ENCODE measurements around the gene TUBB2B.
"Not testable (repeated sequence)": the region's sequence is repeated elsewhere in the genome, so short reads cannot be mapped to it uniquely, and the experiment has no call there.

TUBB2B gene

DNA sequence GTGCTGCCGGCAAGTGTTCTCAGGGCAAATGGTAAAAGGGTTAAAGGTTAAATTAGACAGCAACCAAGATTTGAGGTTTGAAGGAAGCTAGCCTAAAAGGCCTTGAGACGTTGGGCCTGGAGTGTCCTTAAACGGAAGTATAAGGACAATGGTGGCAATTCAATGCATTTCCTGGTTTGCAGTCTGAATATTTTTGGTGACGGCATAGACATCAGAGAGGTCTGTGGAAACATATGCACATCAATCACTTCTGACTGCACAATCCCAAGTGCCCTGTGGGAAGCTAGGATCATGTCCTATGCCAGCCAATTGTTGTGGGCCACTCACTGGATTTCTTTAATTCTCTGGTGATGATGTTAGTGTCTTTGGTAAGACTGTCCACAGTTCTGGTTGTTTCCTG lies 44.4 kb downstream of the TUBB2B start:
- DNase-seq: no peak

DNA sequence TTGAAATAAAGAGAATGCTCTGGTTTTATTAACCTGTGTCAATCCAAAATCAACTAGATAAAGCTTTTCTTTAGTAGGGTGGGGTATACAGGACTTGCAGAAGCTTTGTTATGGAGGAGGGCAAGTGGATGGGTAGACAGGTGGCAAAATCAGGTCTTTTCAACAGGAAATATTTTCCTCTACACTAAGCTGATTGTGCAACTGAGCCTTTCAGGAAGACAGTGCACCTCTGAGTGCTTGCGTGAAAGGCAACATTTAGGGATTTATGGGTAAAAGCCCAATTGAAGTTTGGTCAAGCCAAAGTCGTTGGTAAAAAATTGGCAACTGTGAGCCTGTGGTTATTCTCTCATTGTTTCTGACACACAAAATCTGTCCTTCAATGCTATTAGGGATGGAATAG lies 46.3 kb downstream of the TUBB2B start:
- DNase-seq: no peak

DNA sequence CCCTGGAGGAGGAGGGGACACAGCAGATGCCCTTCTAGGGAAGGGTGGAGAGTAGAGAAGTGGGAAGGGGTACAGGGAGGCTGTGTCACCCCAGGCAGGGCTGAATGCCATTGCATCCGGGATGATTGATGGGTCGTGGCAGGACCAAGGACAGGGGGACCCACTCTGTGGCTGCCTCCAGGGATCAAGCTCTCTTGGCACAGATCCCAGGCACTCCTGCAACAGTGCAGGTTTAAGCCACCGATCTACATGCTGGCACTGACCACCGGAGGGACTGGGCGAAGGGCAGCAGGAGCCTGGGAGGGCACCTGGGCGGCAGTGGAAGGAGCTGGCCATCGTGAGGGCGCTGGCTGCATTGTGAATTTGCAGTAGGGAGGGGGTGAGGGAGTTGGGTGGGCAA lies 47.5 kb downstream of the TUBB2B start:
- DNase-seq: not testable (repeated sequence)

DNA sequence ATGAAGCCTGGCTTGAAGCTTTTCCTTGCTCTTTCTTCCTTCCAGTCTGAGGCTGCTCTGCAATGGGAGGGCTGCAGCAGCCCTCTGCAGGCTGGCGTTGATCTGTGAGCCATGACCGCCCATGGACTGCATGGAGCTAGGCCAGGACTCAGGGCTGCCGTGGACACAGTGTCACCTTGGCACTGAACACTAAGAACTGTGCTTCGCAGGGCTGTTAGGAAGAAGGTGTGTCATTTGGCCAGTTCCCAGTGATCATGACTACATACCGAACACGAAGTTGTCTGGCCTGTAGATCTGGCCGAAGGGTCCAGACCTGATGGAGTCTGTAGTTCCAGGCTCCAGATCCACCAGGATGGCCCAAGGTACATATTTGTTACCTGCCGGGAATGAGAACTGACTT lies 48.8 kb downstream of the TUBB2B start:
- not testable (repeated sequence) for DNase-seq

DNA sequence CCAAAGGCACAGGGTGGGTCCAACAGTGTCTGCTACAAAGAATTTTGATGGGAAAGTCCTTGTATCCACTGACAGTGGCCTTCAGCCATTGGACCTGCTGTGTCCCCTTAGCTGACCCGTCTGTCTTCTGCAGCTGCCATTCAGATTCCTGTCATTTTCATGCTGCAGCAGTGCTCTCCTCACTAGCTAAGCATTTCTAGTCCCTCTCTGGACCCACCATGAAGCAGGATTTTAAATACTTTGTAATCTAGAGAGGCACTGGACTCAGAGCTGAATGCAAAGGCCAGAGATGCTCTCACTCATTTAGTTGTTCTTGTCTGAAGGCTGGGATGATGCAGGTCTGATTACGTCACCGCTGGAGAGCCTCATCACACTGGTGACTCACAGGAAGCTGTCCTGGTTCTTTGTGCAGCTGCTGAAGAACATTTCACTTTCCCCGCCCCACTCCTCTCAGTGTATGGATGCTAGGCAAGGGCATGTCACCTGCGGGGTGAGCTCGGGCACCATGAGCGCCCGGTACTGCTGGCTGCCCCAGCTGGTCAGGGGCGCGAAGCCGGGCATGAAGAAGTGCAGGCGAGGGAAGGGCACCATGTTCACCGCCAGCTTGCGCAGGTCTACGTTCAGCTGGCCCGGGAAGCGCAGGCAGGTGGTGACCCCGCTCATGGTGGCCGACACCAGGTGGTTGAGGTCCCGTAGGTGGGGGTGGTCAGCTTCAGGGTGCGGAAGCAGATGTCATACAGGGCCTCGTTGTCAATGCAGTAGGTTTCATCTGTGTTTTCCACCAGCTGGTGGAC lies 50.7 kb downstream of the TUBB2B start:
- no peak for DNase-seq

DNA sequence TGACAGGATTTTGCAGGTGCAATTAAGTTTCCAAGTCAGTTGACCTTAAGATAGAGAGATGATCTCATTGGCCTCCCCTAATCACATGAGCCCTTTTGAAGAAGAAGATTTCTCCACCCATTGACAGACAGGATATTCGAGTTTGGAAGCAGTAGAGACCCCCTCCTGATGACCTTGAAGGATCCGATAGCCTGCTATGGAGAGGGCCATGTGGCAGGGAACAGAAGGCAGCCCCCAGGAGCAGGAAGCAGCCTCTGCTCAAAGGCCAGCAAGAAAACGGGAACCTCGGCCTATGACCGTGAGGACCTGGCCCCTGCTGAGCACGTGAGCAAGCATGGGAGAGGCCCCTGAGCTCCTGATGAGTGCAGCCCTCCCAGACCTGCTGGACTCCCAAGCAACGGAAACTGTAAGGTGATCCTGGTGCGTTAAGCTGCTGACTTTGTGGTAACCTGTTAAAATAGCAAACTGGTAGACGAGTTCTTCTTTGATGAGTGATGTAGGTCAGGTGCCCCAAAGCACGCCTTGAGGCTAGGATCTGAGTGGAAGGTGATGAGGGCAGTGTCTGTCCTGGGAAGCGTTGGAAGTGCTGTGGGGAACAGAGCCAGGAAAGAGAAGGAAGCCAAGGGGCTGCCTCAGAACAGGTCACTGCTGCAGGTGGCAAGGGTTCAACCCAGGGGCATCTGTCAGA lies 51.6 kb downstream of the TUBB2B start:
- no peak for DNase-seq
